HEK293 (cell line): ENCODE results near the gene PHF21A.

Experiments
- CTCF ChIA-PET: fragments of 350-600 bp; formaldehyde crosslinking; extraction: SDS; loops from one replicate; lab custom pipeline; 2021; ENCODE audit warnings: antibody characterized with exemption; lab: Yijun Ruan, JAX
- POLR2A ChIA-PET: fragments of 300-600 bp; formaldehyde crosslinking; extraction: SDS; loops from one replicate; lab custom pipeline; 2020; ENCODE audit warnings: antibody characterized with exemption, inconsistent platforms; lab: Yijun Ruan, JAX
- H3K27ac ChIP-seq: fragments of 200-500 bp; sonication (Bioruptor generic); 2 replicates; pipeline ENCODE4 v1.5.1; 2014; ENCODE audit warnings: low read depth, low read length, control low read depth, inconsistent platforms; ENCODE audit errors: extremely low read depth
- H3K36me3 ChIP-seq, 2 experiments: fragments of 200-500 bp in 1 of 2; sonication (Bioruptor generic) in 1 of 2; 1 replicate in 1 of 2; 2 replicates in 1 of 2; pipeline ENCODE4 v1.5.1; 2014 to 2017; ENCODE audit warnings: inconsistent platforms in 2 of 2, low read length in 2 of 2; ENCODE audit not compliant: control insufficient read depth in 2 of 2, insufficient read depth in 1 of 2
- H3K4me1 ChIP-seq: fragments of 200-500 bp; sonication (Bioruptor generic); 2 replicates; pipeline ENCODE4 v1.5.1; 2014; ENCODE audit warnings: mild to moderate bottlenecking, low read length, inconsistent platforms; ENCODE audit not compliant: control insufficient read depth, insufficient read depth
- H3K4me3 ChIP-seq: 2 replicates; pipeline ENCODE4 v1.5.1; 2011; ENCODE audit warnings: low read depth, mild to moderate bottlenecking, control low read depth, low read length, moderate library complexity
- H3K9me3 ChIP-seq: fragments of 200-500 bp; sonication (Bioruptor generic); 2 replicates; pipeline ENCODE4 v1.5.1; 2014; ENCODE audit warnings: low read depth, low read length, inconsistent platforms; ENCODE audit not compliant: control insufficient read depth, insufficient read depth
- CTCF ChIP-seq: fragments of 450-650 bp; formaldehyde crosslinking; IDR thresholded peaks from 2 replicates; pipeline ENCODE4 v1.5.1; 2016; ENCODE audit warnings: missing biosample characterization, missing genetic modification characterization
- ELK4 ChIP-seq: IDR thresholded peaks from 2 replicates; pipeline ENCODE4 v1.6.1; 2011; ENCODE audit warnings: mild to moderate bottlenecking, low read depth, low read length, borderline replicate concordance
- GFI1B ChIP-seq: fragments of 450-650 bp; formaldehyde crosslinking; IDR thresholded peaks from 2 replicates; pipeline ENCODE4 v1.5.1; 2016; ENCODE audit warnings: missing biosample characterization, missing genetic modification characterization
- KLF1 ChIP-seq: fragments of 450-650 bp; formaldehyde crosslinking; IDR thresholded peaks from 2 replicates; pipeline ENCODE4 v1.5.1; 2016; ENCODE audit warnings: missing biosample characterization, missing genetic modification characterization
- KLF16 ChIP-seq: fragments of 450-650 bp; formaldehyde crosslinking; IDR thresholded peaks from 2 replicates; pipeline ENCODE4 v1.5.1; 2017; ENCODE audit warnings: missing biosample characterization, missing genetic modification characterization
- SCRT1 ChIP-seq: fragments of 450-650 bp; formaldehyde crosslinking; IDR thresholded peaks from 2 replicates; pipeline ENCODE4 v1.5.1; 2016; ENCODE audit warnings: missing biosample characterization, missing genetic modification characterization, borderline replicate concordance
- SCRT2 ChIP-seq: fragments of 450-650 bp; formaldehyde crosslinking; IDR thresholded peaks from 2 replicates; pipeline ENCODE4 v1.5.1; 2016; ENCODE audit warnings: missing biosample characterization, missing genetic modification characterization
- SP3 ChIP-seq: fragments of 450-650 bp; formaldehyde crosslinking; IDR thresholded peaks from 2 replicates; pipeline ENCODE4 v1.5.1; 2016; ENCODE audit warnings: missing biosample characterization, missing genetic modification characterization
- ZBTB1 ChIP-seq: fragments of 450-650 bp; formaldehyde crosslinking; IDR thresholded peaks from 2 replicates; pipeline ENCODE4 v1.5.1; 2016; ENCODE audit warnings: missing biosample characterization, missing genetic modification characterization
- ZBTB17 ChIP-seq: fragments of 450-650 bp; formaldehyde crosslinking; IDR thresholded peaks from 2 replicates; pipeline ENCODE4 v1.5.1; 2016; ENCODE audit warnings: missing biosample characterization, missing genetic modification characterization
- ZBTB49 ChIP-seq: fragments of 450-650 bp; formaldehyde crosslinking; IDR thresholded peaks from 2 replicates; pipeline ENCODE4 v1.5.1; 2016; ENCODE audit warnings: missing biosample characterization, missing genetic modification characterization, low read depth
- ZBTB7A ChIP-seq: fragments of 450-650 bp; formaldehyde crosslinking; IDR thresholded peaks from 2 replicates; pipeline ENCODE4 v1.5.1; 2016; ENCODE audit warnings: low read depth, missing biosample characterization, missing genetic modification characterization
- ZIC2 ChIP-seq: fragments of 450-650 bp; formaldehyde crosslinking; IDR thresholded peaks from 2 replicates; pipeline ENCODE4 v1.5.1; 2016; ENCODE audit warnings: missing biosample characterization, missing genetic modification characterization
- ZNF132 ChIP-seq: fragments of 450-650 bp; formaldehyde crosslinking; IDR thresholded peaks from 2 replicates; pipeline ENCODE4 v1.5.1; 2017; ENCODE audit warnings: missing biosample characterization, missing genetic modification characterization, borderline replicate concordance
- ZNF146 ChIP-seq: fragments of 450-650 bp; formaldehyde crosslinking; IDR thresholded peaks from 2 replicates; pipeline ENCODE4 v1.5.1; 2016; ENCODE audit warnings: missing biosample characterization, missing genetic modification characterization
- ZNF174 ChIP-seq: fragments of 450-650 bp; formaldehyde crosslinking; IDR thresholded peaks from 2 replicates; pipeline ENCODE4 v1.5.0; 2017; ENCODE audit warnings: missing biosample characterization, mild to moderate bottlenecking, missing genetic modification characterization
- ZNF175 ChIP-seq: fragments of 450-650 bp; formaldehyde crosslinking; IDR thresholded peaks from 2 replicates; pipeline ENCODE4 v1.5.1; 2016; ENCODE audit warnings: missing biosample characterization, missing genetic modification characterization
- ZNF23 ChIP-seq: fragments of 450-650 bp; formaldehyde crosslinking; IDR thresholded peaks from 2 replicates; pipeline ENCODE4 v1.5.1; 2016; ENCODE audit warnings: missing biosample characterization, missing genetic modification characterization, borderline replicate concordance
- ZNF324 ChIP-seq: fragments of 450-650 bp; formaldehyde crosslinking; IDR thresholded peaks from 2 replicates; pipeline ENCODE4 v1.5.1; 2016; ENCODE audit warnings: missing biosample characterization, missing genetic modification characterization
- ZNF354C ChIP-seq: fragments of 450-650 bp; formaldehyde crosslinking; IDR thresholded peaks from 2 replicates; pipeline ENCODE4 v1.5.1; 2016; ENCODE audit warnings: missing biosample characterization, missing genetic modification characterization, low read depth, borderline replicate concordance
- ZNF549 ChIP-seq: fragments of 450-650 bp; IDR thresholded peaks from 2 replicates; pipeline ENCODE4 v1.5.1; 2018; ENCODE audit warnings: missing biosample characterization, missing genetic modification characterization, mild to moderate bottlenecking, inconsistent platforms, moderate library complexity
- ZNF585B ChIP-seq: fragments of 450-650 bp; formaldehyde crosslinking; IDR thresholded peaks from 2 replicates; pipeline ENCODE4 v1.5.1; 2016; ENCODE audit warnings: missing biosample characterization, missing genetic modification characterization
- ZNF629 ChIP-seq: fragments of 450-650 bp; formaldehyde crosslinking; IDR thresholded peaks from 2 replicates; pipeline ENCODE4 v1.5.1; 2017; ENCODE audit warnings: missing biosample characterization, missing genetic modification characterization
- ZNF639 ChIP-seq: fragments of 450-650 bp; formaldehyde crosslinking; IDR thresholded peaks from 2 replicates; pipeline ENCODE4 v1.5.1; 2016; ENCODE audit warnings: missing biosample characterization, missing genetic modification characterization
- ZNF654 ChIP-seq: fragments of 450-650 bp; formaldehyde crosslinking; IDR thresholded peaks from 2 replicates; pipeline ENCODE4 v1.5.1; 2016; ENCODE audit warnings: low read depth, missing biosample characterization, missing genetic modification characterization
- ZNF658 ChIP-seq: fragments of 450-650 bp; formaldehyde crosslinking; IDR thresholded peaks from 2 replicates; pipeline ENCODE4; 2016; ENCODE audit warnings: missing biosample characterization, missing genetic modification characterization
- ZNF660 ChIP-seq: fragments of 450-650 bp; IDR thresholded peaks from 2 replicates; pipeline ENCODE4 v1.5.1; 2018; ENCODE audit warnings: missing biosample characterization, mild to moderate bottlenecking, missing genetic modification characterization
- ZNF677 ChIP-seq: fragments of 450-650 bp; IDR thresholded peaks from 2 replicates; pipeline ENCODE4 v1.5.0; 2018; ENCODE audit warnings: missing biosample characterization, mild to moderate bottlenecking, missing genetic modification characterization, moderate library complexity
- ZNF777 ChIP-seq: fragments of 450-650 bp; formaldehyde crosslinking; IDR thresholded peaks from 2 replicates; pipeline ENCODE4 v1.5.1; 2017; ENCODE audit warnings: missing biosample characterization, missing genetic modification characterization, borderline replicate concordance
- ZSCAN30 ChIP-seq: fragments of 450-650 bp; IDR thresholded peaks from 2 replicates; pipeline ENCODE4 v1.5.1; 2018; ENCODE audit warnings: missing biosample characterization, mild to moderate bottlenecking, missing genetic modification characterization, moderate library complexity

PHF21A gene

GRCh38 chr11:46006418-46007070 lies 114.7 kb downstream of the PHF21A start:
- no peaks in the 10 kb centered on the region for H3K4me1 ChIP-seq
- H3K27ac ChIP-seq, result no peak overlapping the region
- no peaks in the 10 kb centered on the region for H3K36me3 ChIP-seq
- H3K9me3 ChIP-seq, result no peaks in the 10 kb centered on the region
- ChIA-PET POLR2A (interaction anchor here (0.6 to 1.4 kb wide), 4 partner anchors 41 to 134 kb away, joined by 3 to 8 read pairs (median 4); no protein-coding TSS in a partner anchor), CTCF (interaction anchor here (0.6 to 2.9 kb wide), 41 partner anchors 9 to 235 kb away, joined by 3 to 85 read pairs (median 5); no protein-coding TSS in a partner anchor)
- TF ChIP-seq ZBTB1, result no peak
- TF ChIP-seq SCRT1 (tag by site-specific recombination), result peak; percentile 93
- TF ChIP-seq ZNF354C (tag by site-specific recombination), result no peak
- no peak for TF ChIP-seq ZNF146
- no peak for TF ChIP-seq ZNF175
- no peak for TF ChIP-seq ZNF777
- TF ChIP-seq ZNF23 (tag by site-specific recombination), result no peak
- TF ChIP-seq SCRT2 (tag by site-specific recombination), result peak; percentile 98
- 0 out of 2 replicates have a peak, but pooled peaks have one; percentile 18 for TF ChIP-seq ZBTB17 (tag by site-specific recombination)
- 0 out of 2 replicates have a peak, but pooled peaks have one; percentile 67 for TF ChIP-seq ZNF660 (tag by site-specific recombination)
- no peak for TF ChIP-seq ZNF677 (tag by site-specific recombination)
- TF ChIP-seq ZNF324, result no peak
- TF ChIP-seq KLF1 (tag by site-specific recombination), result no peak
- no peak for TF ChIP-seq ZNF132 (tag by site-specific recombination)
- no peak for TF ChIP-seq ZIC2
- no peak for TF ChIP-seq ZNF549 (tag by site-specific recombination)
- no peak for TF ChIP-seq ELK4
- no peak for TF ChIP-seq ZNF658 (tag by site-specific recombination)
- TF ChIP-seq KLF16 (tag by site-specific recombination), result no peak
- TF ChIP-seq GFI1B, result no peak
- peak; percentile 25; the same call in 1 of the 2 replicates for TF ChIP-seq CTCF (tag by site-specific recombination)
- no peak for TF ChIP-seq SP3
- no peak for TF ChIP-seq ZNF174 (tag by site-specific recombination)
- TF ChIP-seq ZBTB49 (tag by site-specific recombination), result no peak
- no peak for TF ChIP-seq ZNF629 (tag by site-specific recombination)
- TF ChIP-seq ZSCAN30 (tag by site-specific recombination), result 0 out of 2 replicates have a peak, but pooled peaks have one; percentile 48
- peak; percentile 89 for TF ChIP-seq ZNF654 (tag by site-specific recombination)
- TF ChIP-seq ZBTB7A (tag by site-specific recombination), result no peak
- no peak for TF ChIP-seq ZNF585B (tag by site-specific recombination)
- TF ChIP-seq ZNF639 (tag by site-specific recombination), result no peak
- no peak overlapping the region for H3K4me3 ChIP-seq
